Esophagus squamous epithelium (tissue), 5 donors: Measurements from ENCODE around the gene ROS1. TPM values are rescaled to one million over a fixed set of nuclear protein-coding genes. Genes with fewer than 3 reads are reported as not detected.

ENCODE experiments used
- DNase-seq: peaks from one replicate; lab custom pipeline; 2025; lab: John Stamatoyannopoulos, UW
- H3K27ac ChIP-seq, 4 donors: fragments of 200-600 bp; sonication (generic); one replicate each; pipeline ENCODE4 v1.5.1; 2016 to 2019; ENCODE audit warnings: mild to moderate bottlenecking in 1 of 4
- H3K27me3 ChIP-seq, 4 donors: fragments of 200-600 bp; sonication (generic); 1 replicate in 3 of 4; 2 replicates in 1 of 4; pipeline versions ENCODE4 v1.5.1 to v1.6.0; 2017 to 2021; ENCODE audit warnings: antibody characterized with exemption in 1 of 4
- H3K36me3 ChIP-seq, 3 donors: fragments of 200-600 bp; sonication (generic); one replicate each; pipeline ENCODE4 v1.5.1; 2016 to 2019
- H3K4me1 ChIP-seq, 3 donors: fragments of 200-600 bp; sonication (generic); one replicate each; pipeline ENCODE4 v1.5.1; 2017 to 2019
- H3K4me3 ChIP-seq, 4 donors: fragments of 200-600 bp; sonication (generic); 1 replicate in 3 of 4; 2 replicates in 1 of 4; pipeline ENCODE4 v1.5.1; 2016 to 2019; ENCODE audit warnings: mild to moderate bottlenecking in 2 of 4, moderate library complexity in 1 of 4
- H3K9me3 ChIP-seq, 3 donors: fragments of 200-600 bp; sonication (generic); one replicate each; pipeline ENCODE4 v1.5.1; 2016 to 2019
- CTCF ChIP-seq, 6 experiments: fragments of 450-650 bp in 4 of 6; fragments of 200-600 bp in 2 of 6; sonication (generic) in 2 of 6; IDR thresholded peaks; one replicate each; pipeline ENCODE4 v1.5.1; 2016 to 2019; ENCODE audit warnings: antibody characterized with exemption in 6 of 6, mild to moderate bottlenecking in 4 of 6, moderate library complexity in 4 of 6
- POLR2A ChIP-seq, 4 donors: fragments of 450-650 bp; IDR thresholded peaks; one replicate each; pipeline ENCODE4 v1.6.1; 2017; ENCODE audit warnings: antibody characterized with exemption in 4 of 4, mild to moderate bottlenecking in 4 of 4, moderate library complexity in 3 of 4
- WGBS, 2 donors: methylation state at CpG; one replicate each; pipeline ENCODE4 v1.1.5; 2018; 5-methylcytosine and 5-hydroxymethylcytosine counted together
- intact Hi-C: fragments of 100-400 bp; cut with DNase I; formaldehyde crosslinking; loops from one replicate; pipeline ENCODE4 v1.15.0; 2022
- total RNA-seq, 4 donors: library from RNA; depleted of rRNA; stranded (reverse); fragments of >200 nt; gene quantifications; one replicate each; pipeline ENCODE4 v1.1.0, GENCODE V29; 2016
- donor health status: DM: yes; HTN: yes; CAD: no.

ROS1 gene
- total RNA-seq, 4 donors from 2014 or later = not detected

- TF ChIP-seq CTCF (IDR thresholded peaks at IDR 0.05) (no peak), POLR2A (IDR thresholded peaks at IDR 0.05) (no peak)
- intact Hi-C loops = no loop called here
- no peaks in the 10 kb centered on the region for H3K4me1 ChIP-seq
- H3K27me3 ChIP-seq = no peaks in the 10 kb centered on the region
- H3K36me3 ChIP-seq = no peaks in the 10 kb centered on the region
- no peak overlapping the region for H3K4me3 ChIP-seq
- 50 to 58% methylated on average over 5 of the region's 5 CpGs for WGBS, 2 donors
- H3K9me3 ChIP-seq = no peaks in the 10 kb centered on the region
- no peak for DNase-seq
- no peak overlapping the region for H3K27ac ChIP-seq
These were observed 66.2 kb downstream of the ROS1 start for GRCh38 chr6:117359581-117359980.

GRCh38 chr6:117354671-117355070 is 71.1 kb downstream of the ROS1 start:
- intact Hi-C loops = no loop called here
- 88 to 94% methylated on average over 1 of the region's 1 CpG for WGBS, 2 donors
- no peak for DNase-seq

GRCh38 chr6:117352466-117353081 is 73.2 kb downstream of the ROS1 start:
- Histone ChIP-seq H3K36me3 (no peaks in the 10 kb centered on the region), H3K4me3 (no peak overlapping the region), H3K4me1 (no peaks in the 10 kb centered on the region), H3K27ac (no peak overlapping the region), H3K9me3 (no peaks in the 10 kb centered on the region), H3K27me3 (no peaks in the 10 kb centered on the region)
- TF ChIP-seq CTCF (IDR thresholded peaks at IDR 0.05) (peak in 3 of 6 experiments; percentile 33 to 45 (median 34)), POLR2A (IDR thresholded peaks at IDR 0.05) (no peak)
- WGBS, 2 donors = 59 to 61% methylated on average over 3 of the region's 3 CpGs
- intact Hi-C loops = no loop called here
- DNase-seq = no peak

More at GRCh38 chr6:117354671-117355070, 71.1 kb downstream of the ROS1 start:
- H3K27ac ChIP-seq = no peak overlapping the region
- no peaks in the 10 kb centered on the region for H3K36me3 ChIP-seq
- H3K9me3 ChIP-seq = no peaks in the 10 kb centered on the region
- no peaks in the 10 kb centered on the region for H3K27me3 ChIP-seq
- H3K4me1 ChIP-seq = no peaks in the 10 kb centered on the region
- no peak for TF ChIP-seq CTCF (IDR thresholded peaks at IDR 0.05)
- no peak for TF ChIP-seq POLR2A (IDR thresholded peaks at IDR 0.05)
- H3K4me3 ChIP-seq = no peak overlapping the region

- Histone ChIP-seq H3K27ac (no peak overlapping the region), H3K36me3 (no peaks in the 10 kb centered on the region), H3K4me3 (no peak overlapping the region), H3K9me3 (no peaks in the 10 kb centered on the region), H3K27me3 (no peaks in the 10 kb centered on the region), H3K4me1 (no peaks in the 10 kb centered on the region)
- TF ChIP-seq CTCF (IDR thresholded peaks at IDR 0.05) (no peak), POLR2A (IDR thresholded peaks at IDR 0.05) (no peak)
- WGBS, 2 donors = 31 to 35% methylated on average over 1 of the region's 1 CpG
- no peak for DNase-seq
- intact Hi-C loops = no loop called here
These were observed 74.2 kb downstream of the ROS1 start for GRCh38 chr6:117351521-117351920.

- 40 to 48% methylated on average over 7 of the region's 7 CpGs for WGBS, 2 donors
- Histone ChIP-seq H3K27me3 (peaks cover 0 to 8% (median 0%) of the 10 kb centered on the region in 4 donors), H3K4me1 (no peaks in the 10 kb centered on the region), H3K4me3 (no peak overlapping the region), H3K9me3 (no peaks in the 10 kb centered on the region), H3K36me3 (no peaks in the 10 kb centered on the region), H3K27ac (no peak overlapping the region)
- intact Hi-C loops = no loop called here
- no peak for DNase-seq
- TF ChIP-seq CTCF (IDR thresholded peaks at IDR 0.05) (peak in 4 of 6 experiments; percentile 23 to 61 (median 49)), POLR2A (IDR thresholded peaks at IDR 0.05) (no peak)
These were observed 79.4 kb downstream of the ROS1 start for GRCh38 chr6:117346142-117346930.
